CMK (cell line): Measurements from ENCODE around the gene RFLNA.

Source experiments
- DNase-seq: peaks from one replicate; pipeline ENCODE4 v3.0.0-alpha.2; 2010; ENCODE audit warnings: low read depth

RFLNA gene

DNA sequence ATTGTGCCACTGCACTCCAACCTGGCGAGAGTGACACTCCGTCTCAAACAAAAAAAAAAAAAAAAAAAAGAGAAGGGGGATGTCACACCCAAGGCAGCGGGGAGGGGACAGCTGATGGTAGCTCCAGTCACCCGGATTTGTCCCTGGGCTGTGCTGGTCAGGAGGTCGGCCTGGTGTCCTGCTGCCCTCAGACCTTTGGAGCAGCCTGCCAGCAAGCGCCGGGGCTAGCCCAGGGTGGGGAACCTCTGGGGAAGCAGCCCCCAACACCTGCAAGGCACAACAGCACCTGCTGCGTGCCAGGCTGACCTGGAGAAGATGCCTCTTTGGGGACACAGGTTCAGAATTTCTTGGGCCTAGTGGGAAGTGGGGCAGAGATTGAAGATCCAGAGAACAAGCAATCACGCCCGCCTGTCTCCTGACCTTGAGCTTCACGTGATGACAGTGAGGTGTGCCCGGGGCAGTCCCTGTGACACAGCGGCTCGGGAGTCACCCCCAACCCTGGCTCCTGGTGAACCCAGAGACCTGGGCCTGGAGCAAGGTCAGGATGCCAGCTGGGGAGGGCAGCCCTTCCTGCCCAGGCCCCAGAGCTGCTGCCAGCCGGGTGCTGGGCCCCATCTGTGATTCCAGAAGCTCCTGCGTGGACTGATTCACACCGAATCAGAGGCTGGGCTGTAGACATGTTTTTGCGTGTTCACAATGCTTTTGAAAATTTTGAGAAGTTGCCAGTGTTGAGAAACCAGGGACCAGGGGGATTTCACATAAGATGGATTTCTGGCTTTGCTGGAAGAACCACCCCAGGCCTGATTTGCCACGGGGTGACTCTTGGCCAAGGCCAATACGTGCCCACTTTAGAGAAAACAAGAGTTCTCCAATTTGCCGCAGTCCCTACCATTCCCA lies 66.4 kb downstream of the RFLNA start:
- DNase-seq, result no peak

DNA sequence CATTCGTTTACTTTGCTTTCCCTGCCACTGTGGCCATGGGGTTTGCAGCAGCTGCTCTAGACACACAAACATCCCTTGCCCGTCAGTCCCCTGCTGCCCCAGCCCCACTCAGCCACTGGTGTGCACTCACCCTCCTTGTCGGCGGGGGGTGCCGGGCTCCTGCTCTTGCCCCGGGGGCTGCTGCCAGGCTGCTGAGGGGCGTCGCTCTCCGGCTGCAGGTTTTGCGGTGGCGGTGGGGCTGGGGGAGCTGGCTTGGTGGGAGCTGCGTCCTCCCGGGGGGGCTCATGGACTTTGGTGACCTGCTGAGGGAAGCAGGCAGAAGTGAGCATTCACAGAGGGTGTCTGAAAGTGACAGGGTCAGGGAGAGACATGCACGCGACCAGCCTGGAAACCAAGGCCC lies 67.1 kb downstream of the RFLNA start:
- no peak for DNase-seq

DNA sequence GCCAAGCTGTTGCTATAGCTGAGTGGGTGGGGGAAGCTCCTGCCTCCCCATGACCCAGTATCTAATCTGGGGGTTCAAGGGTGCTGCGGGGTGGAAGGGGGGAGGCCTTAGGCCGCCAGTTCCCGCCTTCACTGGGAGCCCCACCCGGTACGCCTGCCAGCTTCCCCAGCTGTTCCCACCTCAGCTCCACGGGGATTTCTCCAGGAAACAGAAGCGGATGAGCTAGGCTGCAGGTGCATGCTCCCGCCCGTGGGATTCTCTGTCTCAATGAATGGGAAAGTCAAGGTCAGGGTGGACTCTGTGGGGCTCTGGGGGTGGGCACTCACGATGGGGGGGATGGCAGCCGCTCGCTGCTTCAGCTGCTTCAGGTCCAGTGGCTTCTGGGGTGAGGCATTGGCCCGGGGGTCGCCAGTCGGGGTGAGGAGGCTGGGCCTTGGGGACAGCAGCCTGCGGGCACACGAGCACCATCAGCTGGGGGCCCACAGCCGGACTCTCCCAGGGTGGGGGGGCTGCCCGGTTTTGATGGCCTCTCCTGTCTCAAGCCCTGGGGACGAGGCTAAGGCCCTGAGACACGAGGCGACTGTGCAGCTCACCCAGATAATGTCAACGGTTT lies 68.6 kb downstream of the RFLNA start:
- DNase-seq, result no peak

DNA sequence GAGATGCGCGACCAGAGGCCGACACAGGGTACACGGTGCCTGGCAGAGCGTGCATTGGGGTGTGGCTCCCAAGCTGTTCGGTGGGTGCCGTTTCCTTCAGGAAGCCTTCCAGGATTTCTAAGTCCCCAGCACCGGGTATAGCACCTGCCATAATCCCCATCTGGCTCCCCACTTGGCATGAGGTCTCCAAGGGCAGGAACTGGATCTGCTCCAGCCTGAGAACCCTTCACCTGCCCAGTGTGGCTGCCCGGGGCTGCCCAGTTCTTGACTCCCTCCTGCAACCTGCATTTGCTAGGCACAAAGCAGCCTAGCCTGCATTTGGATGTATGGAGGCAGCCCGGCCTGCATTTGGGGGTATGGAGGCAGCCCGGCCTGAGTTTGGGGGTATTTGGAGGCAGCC lies 69.7 kb downstream of the RFLNA start:
- DNase-seq, result no peak
